22Rv1 (cell line): ENCODE results near the gene EGFR.

Source experiments
- H3K27ac ChIP-seq: fragments of 450-650 bp; 2 replicates; pipeline ENCODE4 v1.5.1; 2017
- CTCF ChIP-seq: fragments of 450-650 bp; IDR thresholded peaks from 2 replicates; pipeline ENCODE4 v1.5.1; 2017; ENCODE audit warnings: mild to moderate bottlenecking
- ZFX ChIP-seq: fragments of 450-650 bp; IDR thresholded peaks from 2 replicates; pipeline ENCODE4 v1.6.1; 2017; ENCODE audit warnings: antibody characterized with exemption, borderline replicate concordance

Gene EGFR

GRCh38 chr7:55097100-55097499 lies 78.3 kb downstream of the EGFR start:
- no peak for TF ChIP-seq ZFX
- no peak for TF ChIP-seq CTCF
- H3K27ac ChIP-seq = no peak overlapping the region

GRCh38 chr7:55099066-55099820 lies 80.4 kb downstream of the EGFR start:
- TF ChIP-seq CTCF (no peak), ZFX (no peak)
- no peak overlapping the region for H3K27ac ChIP-seq

- no peak for TF ChIP-seq ZFX
- no peak for TF ChIP-seq CTCF
- no peak overlapping the region for H3K27ac ChIP-seq
Observed at GRCh38 chr7:55099821-55100543, 81.2 kb downstream of the EGFR start.

DNA sequence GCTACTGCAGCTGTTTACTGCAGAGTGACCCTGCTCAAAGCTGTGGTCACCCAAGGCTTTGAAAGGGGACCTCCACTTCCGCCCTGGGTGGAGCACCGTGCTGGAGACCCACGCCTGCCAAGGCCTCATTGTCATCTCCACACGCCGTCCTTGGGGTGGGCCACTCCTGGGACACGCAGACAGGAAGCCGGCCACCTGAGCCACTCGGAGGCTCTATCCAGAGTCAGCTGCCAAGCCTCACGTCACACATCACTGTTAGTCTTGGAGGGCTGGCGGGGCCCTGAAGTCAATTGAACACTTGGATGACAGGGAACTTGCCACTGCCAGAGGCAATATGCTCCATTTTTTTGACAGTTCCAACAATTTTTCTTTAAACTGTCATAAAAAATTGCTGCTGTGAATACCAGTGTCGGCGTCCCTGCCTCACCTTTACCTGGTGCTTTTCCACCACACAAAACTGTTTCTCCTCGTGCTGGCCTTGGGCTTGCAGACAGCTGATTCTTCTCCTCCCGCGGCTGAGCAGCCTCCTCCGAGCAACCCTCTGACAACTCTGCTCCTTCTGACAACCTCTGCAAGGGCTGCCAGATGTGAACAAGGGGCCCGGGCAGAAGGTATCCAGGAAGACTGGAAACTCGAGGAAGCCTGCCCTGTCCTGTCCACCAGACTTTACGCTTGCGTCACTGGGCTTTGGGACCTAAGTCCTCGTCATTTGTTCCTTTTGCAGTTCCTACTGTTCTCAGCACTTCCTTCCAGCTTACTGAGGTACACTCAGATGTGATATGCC lies 81.9 kb downstream of the EGFR start:
- TF ChIP-seq CTCF (no peak), ZFX (no peak)
- no peak overlapping the region for H3K27ac ChIP-seq

DNA sequence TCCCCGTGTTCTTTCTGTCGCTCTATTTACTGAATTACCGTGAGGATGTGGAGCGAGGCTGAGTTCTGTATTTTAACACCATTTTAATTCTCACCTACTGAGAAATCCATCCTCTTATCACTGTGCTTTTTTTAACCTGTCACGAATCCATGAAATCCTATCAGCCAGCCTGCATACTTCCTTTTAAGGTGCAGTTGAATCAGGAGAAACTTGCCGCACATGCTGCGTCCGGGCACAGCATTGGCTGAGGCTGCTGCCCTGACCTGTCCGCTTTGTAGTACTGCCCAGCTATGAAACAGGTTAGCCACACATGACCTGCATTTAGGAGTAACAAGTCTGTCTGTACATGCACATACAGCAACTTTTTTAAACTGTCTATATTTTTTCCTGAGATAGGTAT lies 82.5 kb downstream of the EGFR start:
- TF ChIP-seq ZFX (no peak), CTCF (no peak)
- no peak overlapping the region for H3K27ac ChIP-seq

DNA sequence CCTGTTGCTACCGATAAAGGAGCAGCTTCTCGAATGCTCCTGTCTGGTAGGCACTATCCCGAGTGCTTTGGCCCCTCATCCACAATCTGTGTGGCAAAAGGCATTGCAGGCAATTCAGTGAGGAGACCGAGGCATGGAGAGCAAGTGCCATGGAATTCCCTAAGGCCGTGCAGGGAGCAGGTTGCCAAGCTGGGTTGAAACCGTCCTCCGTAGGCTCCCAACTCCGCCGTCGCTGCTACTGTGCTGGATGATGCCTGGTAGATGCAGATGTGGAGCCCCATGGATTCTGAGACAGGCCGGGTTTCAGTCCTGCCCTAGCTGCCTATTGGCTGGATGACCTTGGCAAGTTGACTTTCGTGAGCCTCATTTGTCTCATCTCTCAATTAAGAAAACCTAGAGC lies 85.3 kb downstream of the EGFR start:
- no peak overlapping the region for H3K27ac ChIP-seq
- TF ChIP-seq ZFX = no peak
- no peak for TF ChIP-seq CTCF
